Right renal pelvis (tissue), 4 donors: Measurements from ENCODE around the gene ATP10B. TPM values are rescaled to one million over a fixed set of nuclear protein-coding genes. Genes with fewer than 3 reads are reported as not detected.

Experiments used
- DNase-seq, 4 donors: peaks; one replicate each; pipeline ENCODE4 v3.0.0-alpha.2; 2013; ENCODE audit warnings: low read depth in 4 of 4, low spot score in 3 of 4, missing footprints in 1 of 4
- polyA plus RNA-seq, 4 donors: library from polyadenylated mRNA; unstranded; fragments of 120-200 nt; gene quantifications; one replicate each; pipeline ENCODE4 v1.2.1, GENCODE V29; 2013; ENCODE audit not compliant: insufficient read length in 4 of 4

ATP10B gene
- polyA plus RNA-seq, 4 donors = 0.51 to 0.70 (median 0.60) TPM

GRCh38 chr5:160520609-160521391 is 331.2 kb downstream of the ATP10B start:
- DNase-seq = no peak

- no peak for DNase-seq
Observed at GRCh38 chr5:160516696-160517530, 335.1 kb downstream of the ATP10B start.

GRCh38 chr5:160514866-160515265 is 337.1 kb downstream of the ATP10B start:
- no peak for DNase-seq

GRCh38 chr5:160514191-160514590 is 337.8 kb downstream of the ATP10B start:
- no peak for DNase-seq

- DNase-seq = no peak
Observed at GRCh38 chr5:160513485-160513884, 338.5 kb downstream of the ATP10B start.
